GM13976 (cell line): ENCODE data around the gene PSMB11.

Source experiments
- DNase-seq: peaks from one replicate; pipeline ENCODE4 v3.0.0; 2012; ENCODE audit warnings: low spot score
- CTCF ChIP-seq: IDR thresholded peaks from 2 replicates; pipeline ENCODE4 v1.5.1; 2012; ENCODE audit warnings: borderline replicate concordance, mild to moderate bottlenecking; ENCODE audit not compliant: insufficient read depth; ENCODE audit errors: extremely low read depth, missing control alignments, control extremely low read depth
- in situ Hi-C: fragments of 300-500 bp; cut with MboI; formaldehyde crosslinking; loops from one replicate; pipeline ENCODE4 v1.12.0; 2022; ENCODE audit warnings: low sequenced_read_pairs, mixed read lengths, inconsistent platforms; ENCODE audit not compliant: unreplicated experiment

The PSMB11 gene

GRCh38 chr14:23080474-23080873 lies 38.5 kb downstream of the PSMB11 start:
- TF ChIP-seq CTCF = no peak
- in situ Hi-C loops = no loop called here
- no peak for DNase-seq

GRCh38 chr14:23085458-23085857 lies 43.4 kb downstream of the PSMB11 start:
- no peak for DNase-seq
- in situ Hi-C loops = no loop called here
- TF ChIP-seq CTCF = no peak

- no peak for TF ChIP-seq CTCF
- DNase-seq = no peak
- in situ Hi-C loops = no loop called here
Measured at GRCh38 chr14:23086565-23086964, 44.6 kb downstream of the PSMB11 start.

GRCh38 chr14:23089498-23090253 lies 47.7 kb downstream of the PSMB11 start:
- in situ Hi-C loops = no loop called here
- DNase-seq = no peak
- no peak for TF ChIP-seq CTCF

- DNase-seq = no peak
- in situ Hi-C loops = no loop called here
- TF ChIP-seq CTCF = no peak
Measured at GRCh38 chr14:23090254-23090636, 48.2 kb downstream of the PSMB11 start.

- TF ChIP-seq CTCF = no peak
- in situ Hi-C loops = no loop called here
- DNase-seq = no peak
Measured at GRCh38 chr14:23091294-23092225, 49.5 kb downstream of the PSMB11 start.
